HS-27A (cell line): Measurements from ENCODE around the gene PDZRN3.

Source experiments
- DNase-seq: peaks from one replicate; pipeline ENCODE4 v3.0.0-alpha.2; 2012; ENCODE audit warnings: low read depth, missing footprints

The PDZRN3 gene

GRCh38 chr3:73624821-73625665 is at the start of gene PDZRN3:
Gene PDZRN3 (minus strand): TSS chr3:73624941.
- peak; percentile 62 for DNase-seq

DNA sequence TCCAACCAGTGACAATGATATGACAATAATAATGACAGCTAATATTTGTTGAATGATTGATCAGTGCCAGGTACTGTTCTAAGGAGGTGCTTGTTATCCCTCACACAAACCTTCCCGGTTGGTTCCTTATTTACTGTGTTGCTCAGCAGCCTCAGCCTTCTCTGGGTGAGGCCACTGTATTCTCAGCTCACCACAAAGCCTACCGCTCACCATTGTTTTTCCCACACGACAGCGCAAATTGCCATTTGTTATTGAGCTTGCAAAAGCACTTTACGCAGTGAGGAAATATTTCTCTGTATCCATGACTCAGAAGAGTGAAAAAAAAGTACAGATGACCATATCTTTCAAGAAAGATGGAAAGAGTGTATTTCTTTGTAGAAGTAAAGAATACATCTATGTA is 49.5 kb upstream of the PDZRN3 start:
- DNase-seq = no peak

DNA sequence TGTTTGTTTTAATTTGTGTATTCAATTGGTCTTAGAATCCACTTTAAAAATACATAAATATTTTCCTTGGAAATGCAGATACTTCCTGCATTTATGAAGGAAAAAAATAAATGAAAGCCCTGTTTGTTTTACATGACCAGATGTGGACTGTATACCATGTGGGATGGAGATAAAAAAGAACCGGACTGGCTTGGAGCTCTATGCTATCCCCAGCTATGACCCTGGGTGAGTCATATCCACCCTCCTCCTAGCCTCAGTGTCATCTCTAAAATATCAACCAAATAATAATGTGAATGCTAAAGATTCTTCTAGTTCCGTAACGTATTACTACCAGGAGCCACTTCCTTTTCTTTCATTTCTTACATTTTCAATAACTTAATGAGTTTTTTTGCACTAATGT is 44.5 kb upstream of the PDZRN3 start:
- DNase-seq = no peak

DNA sequence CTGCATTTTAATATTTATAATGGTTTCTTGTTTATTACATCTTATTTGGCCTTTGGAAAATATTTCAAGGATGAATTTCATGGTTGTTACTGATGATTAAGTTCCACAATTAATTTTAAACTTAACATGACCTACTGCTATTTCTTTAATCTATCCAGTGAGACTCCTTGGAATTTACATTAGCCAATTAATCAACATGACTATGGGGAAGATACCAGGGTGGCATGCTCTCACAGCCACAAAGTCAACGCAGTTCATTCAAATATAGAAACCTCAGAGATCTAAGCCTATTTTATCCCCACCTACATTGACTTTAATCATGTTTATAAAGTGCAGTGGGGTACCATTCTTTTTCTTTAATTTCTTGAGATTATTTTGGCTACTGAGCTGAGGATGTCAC is 43.6 kb upstream of the PDZRN3 start:
- no peak for DNase-seq

DNA sequence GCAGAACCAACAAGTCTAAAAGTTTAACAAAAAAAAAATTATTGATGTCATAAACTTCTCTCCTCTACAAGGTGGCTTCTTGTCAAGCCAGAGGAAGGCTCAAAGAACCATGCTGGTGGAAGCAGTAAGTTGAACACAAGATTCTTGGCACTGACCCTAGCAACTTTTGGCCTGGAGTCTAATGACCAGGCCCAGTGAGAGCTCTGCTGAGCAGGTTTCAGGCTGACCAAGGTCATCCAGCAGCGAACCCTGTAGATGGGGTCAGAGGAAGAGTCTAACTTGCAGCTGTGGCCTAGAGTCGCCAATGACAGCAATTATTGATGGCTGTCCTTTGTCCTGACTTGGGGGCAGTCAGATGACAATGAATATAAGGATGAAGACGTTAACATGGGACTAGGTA is 43.1 kb upstream of the PDZRN3 start:
- DNase-seq = no peak

DNA sequence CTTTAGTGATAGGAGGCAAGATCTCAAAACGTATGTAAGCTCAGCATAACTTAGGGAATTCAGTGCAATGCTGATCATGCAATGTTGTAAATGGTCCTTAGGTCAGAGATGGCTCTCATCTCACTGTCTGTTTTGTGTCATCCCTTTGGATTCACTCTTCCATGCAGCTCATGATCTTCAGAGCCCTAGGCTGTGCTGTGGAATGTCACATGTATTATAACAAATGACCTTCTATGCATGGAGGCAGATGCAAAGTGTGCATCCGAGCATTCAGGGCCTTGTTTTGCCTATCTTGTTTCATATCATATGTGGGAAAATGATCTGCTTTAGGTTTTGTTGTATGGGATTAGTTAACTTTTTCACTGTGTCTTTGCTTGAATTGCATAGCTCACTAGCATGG is 40.5 kb upstream of the PDZRN3 start:
- no peak for DNase-seq

GRCh38 chr3:73664389-73664788 is 39.6 kb upstream of the PDZRN3 start:
- no peak for DNase-seq

- DNase-seq = no peak
Measured at GRCh38 chr3:73663495-73663894, 38.8 kb upstream of the PDZRN3 start.

- peak; percentile 22 for DNase-seq
Measured at GRCh38 chr3:73661265-73661664, 36.5 kb upstream of the PDZRN3 start.

DNA sequence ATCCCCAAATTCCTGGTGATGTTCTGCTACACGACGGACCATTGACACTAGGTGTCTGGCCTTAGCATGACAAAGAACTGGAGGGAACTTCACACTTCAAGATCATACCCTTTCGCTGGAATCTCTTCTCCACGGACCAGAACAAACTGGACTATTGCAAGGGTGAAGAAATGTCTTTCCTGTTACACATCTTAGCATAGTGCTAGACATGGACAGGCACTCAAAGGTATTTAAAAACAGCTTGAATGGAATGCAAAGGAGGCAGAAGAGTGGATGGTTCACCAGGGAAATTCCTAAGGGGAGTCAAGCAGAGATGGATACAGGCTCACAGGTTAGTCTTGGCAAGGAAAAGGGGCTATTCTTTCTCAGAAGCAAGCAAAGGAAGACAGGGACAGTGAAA is 33.5 kb upstream of the PDZRN3 start:
- no peak for DNase-seq

GRCh38 chr3:73657186-73657585 is 32.4 kb upstream of the PDZRN3 start:
- DNase-seq = no peak

DNA sequence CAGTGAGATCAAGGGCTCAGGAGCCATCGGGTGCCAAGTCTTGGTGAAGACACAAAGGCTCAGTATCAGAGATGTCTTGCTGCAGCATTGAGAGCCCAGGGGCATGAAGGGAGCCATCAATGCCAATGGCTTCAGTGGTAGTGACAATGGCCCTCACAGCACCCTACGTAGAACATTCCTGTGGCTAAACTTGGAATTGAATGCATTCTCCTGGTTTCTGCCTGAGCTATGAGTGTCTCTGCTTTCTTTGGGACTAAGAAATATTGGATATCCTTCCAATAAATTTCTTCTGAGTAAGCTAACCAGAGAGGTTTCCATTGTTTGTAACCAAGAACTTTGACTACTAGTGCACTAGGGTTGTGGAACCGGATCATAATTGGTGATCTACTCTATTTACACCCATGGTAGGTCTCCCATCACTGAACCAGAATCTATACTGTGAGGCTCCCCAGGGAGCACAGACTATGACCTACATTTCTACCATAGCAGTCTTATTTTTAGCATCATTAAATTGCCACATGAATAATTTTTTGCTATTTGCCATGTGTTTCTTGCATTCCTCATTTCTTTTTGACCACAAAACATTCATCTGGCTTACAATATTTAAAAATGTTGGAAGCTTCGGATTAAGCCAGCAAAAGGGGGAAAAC is 31.6 kb upstream of the PDZRN3 start:
- peak; percentile 24 for DNase-seq

DNA sequence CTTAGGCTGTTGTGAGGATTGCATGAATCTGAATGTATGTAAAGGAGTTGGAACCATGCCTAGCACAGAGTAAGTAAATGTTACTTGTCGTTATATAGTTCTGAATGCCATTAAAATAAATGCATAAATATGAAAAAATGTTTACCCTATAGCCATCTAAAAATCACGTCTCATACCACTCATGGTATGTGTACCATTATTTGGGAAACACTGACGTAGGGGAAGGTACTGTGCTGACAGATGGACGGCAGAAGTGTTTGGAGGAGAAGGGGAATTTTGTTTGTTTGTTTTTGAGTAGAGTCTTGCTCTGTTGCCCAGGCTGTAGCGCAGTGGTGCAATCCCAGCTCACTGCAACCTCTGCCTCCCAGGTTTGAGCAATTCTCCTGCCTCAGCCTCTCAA is 30.5 kb upstream of the PDZRN3 start:
- DNase-seq = no peak

- no peak for DNase-seq
Measured at GRCh38 chr3:73653877-73654276, 29.1 kb upstream of the PDZRN3 start.

DNA sequence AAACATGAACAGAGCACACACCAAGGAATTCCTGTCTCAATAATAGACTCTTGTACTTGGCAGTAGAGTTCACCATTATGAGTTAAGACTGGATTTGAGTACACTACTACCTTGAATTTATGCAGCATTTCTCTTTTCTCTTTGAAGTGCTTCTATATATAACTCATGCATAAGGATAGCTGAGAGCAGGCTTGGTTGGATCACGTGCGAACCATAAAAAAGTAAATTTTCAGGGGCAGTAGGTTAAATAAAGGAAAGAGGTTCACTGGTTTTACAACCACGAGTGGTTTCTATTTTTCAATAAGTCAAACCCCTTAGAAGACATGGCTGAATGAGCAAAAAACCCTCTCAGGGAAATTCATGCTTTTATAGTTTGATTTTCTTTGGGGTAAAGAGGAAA is 28.6 kb upstream of the PDZRN3 start:
- DNase-seq = no peak

DNA sequence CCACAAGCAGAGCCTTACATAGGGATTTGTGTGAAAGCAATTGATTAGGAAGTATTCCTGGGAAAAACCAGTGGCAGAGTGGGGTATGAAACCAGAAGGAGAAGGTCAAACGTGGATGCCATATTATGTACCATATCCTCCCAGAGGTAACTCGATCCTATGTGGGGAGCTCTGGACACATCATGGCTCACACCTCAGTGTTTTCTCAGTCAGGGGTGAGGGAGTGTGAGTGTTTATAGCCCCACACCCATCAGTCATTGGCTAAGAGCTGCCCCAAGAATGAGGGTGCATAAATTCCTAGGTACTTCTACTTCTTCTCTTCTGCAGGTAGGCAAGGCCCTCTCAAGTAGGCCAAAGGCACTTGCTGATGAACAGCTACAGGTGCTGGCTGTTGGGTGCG is 28.2 kb upstream of the PDZRN3 start:
- DNase-seq = no peak

DNA sequence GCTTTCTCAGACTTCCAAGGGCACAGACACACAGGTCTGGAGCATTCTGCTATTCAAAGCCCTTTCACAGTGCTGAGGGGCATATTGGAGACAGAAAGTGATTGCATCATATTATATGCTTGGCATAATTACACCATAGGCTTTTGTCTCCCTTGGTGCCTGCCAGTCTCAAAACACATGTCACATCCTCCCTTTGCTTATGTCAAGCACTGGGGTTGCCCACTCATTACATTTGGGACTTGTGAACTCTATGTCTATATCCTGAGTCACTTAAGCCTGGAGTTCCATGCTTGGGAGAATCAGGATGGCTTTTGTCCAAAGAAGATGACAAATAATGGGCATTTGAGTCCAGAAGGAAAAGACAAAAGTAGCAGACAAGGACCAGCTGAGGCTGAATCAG is 12.3 kb upstream of the PDZRN3 start:
- DNase-seq = no peak

DNA sequence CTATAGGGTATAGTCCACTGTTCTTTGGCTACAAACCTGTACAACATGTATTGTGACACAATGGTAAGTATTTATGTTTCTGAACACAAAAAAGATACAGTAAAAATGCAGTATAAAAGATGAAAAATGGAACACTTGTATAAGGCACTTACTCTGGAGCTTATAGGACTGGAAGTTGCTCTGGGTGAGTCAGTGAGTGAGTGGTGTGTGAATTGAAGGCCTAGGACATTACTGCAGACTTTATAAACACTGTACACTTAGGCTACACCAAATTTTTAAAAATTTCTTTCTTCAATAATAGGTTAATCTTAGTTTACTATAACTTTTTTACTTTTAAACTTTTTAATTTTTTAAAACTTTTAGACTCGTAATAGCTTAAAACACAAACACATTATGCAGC is 10.5 kb upstream of the PDZRN3 start:
- no peak for DNase-seq

DNA sequence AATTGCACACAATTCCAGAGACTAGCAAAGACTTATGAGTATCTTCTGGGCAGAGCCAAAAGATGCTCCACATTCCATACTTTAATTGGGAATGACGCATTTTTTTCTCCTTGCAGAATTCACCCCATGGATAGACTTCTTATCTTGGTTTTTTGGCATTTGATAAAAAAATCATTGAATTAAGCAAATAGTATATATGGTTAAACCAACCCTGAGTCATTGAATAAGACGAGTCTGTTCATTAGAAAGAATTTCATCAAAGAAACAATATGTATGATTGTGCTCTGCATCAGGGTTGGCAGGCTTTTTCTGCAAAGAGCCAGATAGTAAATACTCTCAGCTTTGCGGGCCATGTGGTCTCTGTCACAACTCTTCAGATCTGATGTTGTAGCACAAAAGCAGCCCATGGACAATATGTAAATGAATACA is 9.2 kb upstream of the PDZRN3 start:
- no peak for DNase-seq

DNA sequence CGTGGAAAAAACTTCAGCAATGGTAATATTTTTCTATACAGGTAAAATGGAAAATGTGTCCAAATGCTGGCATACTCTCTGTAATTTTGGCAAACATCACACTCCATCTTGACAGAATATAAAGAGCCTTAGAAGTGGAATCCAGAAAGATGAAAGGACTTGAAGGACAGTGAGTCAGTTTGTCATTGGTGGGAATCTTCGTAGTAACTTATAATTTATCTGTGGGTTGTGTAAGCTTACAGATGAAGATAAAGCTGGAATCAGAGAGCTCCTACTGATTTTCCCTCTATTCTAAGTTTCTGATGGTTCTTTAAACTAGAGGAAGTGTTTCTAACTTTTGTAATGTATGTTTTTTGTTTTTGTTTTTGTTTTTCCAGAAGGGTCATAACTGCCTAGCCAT is 8.7 kb upstream of the PDZRN3 start:
- no peak for DNase-seq

DNA sequence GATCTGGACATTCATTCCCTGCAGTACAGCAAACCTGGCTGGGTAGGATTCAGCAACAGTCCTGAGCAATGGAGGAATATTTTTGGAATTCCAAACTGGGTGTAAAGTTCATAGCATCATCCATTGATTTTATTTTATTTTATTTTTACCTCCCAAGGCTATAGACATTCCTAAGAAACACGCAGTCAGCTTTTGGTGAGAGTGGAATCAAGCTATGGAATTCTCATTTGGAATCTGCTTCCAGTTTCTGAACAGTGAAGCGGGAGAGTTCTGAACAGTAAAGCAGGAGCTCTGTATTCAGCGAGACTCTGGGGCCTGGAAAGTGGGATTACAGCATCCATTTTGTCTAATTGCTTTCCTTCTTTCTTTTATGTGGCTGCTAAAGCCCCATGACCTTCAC is 1.4 kb upstream of the PDZRN3 start:
- DNase-seq = no peak

DNA sequence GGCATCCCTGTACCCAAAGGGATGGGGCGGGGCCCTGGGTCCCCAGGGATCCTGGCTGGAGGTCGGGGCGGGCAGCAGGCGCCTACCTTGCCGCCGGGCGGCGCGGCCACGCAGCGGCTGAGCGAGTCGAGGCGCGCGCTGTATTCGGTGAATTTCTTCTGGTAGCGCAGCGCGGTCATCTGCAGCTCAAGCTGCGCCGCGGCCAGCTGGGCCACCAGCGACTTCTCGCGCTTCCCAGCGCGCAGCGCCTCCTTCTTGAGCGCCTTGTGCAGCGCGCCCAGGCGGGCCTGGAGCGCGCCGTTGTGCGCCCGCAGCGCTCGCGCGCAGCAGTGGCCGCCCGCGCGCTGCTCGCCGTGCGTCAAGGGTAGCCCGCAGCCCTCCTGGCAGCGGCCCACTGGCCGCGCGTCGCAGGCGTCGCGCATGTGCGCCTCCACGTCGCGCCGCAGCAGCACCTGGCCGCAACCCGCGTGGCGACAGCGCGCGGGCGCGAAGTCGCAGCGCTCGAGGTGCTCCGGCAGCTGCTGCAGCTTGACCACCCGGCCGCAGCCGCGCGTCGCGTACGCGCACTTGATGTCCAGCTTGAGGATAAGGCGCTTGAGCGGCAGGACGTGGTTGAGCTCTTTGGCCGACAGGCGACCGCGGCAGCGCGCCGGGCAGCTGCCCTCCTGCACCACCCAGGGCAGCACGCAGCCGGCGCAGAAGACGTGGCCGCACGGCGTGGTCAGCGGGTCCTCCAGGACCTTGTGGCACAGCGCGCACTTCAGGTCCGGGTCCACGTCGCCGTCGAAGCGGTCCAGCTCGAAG is 522 bp downstream of the PDZRN3 start:
- DNase-seq = peak; percentile 67

DNA sequence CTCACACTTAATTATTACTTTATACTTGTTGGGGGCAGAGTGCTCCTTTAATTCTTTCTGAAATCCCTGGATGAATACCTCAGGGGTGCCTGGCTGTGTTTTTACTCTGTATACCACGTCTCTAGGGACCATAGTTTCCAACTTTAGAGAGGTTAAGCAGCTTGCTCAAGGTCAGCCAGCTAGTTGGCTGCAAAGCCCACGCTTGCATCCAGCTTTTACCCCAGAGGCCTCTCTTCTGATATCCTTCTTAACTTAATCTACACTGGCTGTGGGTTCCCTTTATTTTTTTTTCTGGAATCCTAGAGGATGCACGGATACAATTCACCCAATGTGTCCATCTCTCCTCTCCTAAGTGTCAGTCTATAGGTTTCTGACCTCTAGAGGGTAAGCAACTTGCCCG is 1.4 kb downstream of the PDZRN3 start:
- no peak for DNase-seq
